ENCODE data around the gene ENAH. TPM values are rescaled to one million over a fixed set of nuclear protein-coding genes. Genes with fewer than 3 reads are reported as not detected.

ENAH gene
- total RNA-seq, 1 donor from 2014 or later = 749 TPM

DNA sequence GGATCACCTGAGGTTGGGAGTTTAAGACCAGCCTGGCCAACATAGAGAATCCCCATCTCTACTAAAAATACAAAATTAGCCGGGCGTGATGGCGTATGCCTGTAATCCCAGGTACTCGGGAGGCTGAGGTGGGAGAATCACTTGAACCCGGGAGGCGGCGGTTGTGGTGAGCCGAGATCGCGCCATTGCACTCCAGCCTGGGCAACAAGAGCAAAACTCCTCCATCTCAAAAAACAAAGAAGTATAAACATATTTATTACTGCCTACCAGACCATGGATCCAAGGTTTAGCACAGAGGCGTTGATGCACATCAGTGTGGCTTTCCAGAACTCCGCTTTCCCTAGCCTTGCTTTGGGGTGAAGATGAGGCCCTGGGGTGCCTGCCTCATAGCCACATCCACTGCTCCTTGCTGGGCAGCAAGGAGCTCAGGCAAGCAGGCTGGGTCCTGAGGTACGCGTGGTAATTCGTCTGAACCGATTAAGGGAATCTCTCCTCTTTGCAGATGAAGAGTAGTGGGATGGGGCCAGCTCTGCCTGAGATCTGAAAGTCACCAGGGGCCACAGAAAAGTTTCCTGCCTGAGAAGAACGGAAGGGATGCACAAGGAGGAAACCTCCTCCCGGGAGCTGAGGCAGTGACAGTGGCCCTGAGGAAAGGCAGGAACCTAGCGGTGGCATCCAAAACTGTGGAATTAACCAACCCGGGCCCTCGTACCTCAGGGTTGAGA lies 172.8 kb downstream of the ENAH start:
- H3K4me3 Mint-ChIP-seq (ENCODE audit: unreplicated experiment) = no peak overlapping the region

DNA sequence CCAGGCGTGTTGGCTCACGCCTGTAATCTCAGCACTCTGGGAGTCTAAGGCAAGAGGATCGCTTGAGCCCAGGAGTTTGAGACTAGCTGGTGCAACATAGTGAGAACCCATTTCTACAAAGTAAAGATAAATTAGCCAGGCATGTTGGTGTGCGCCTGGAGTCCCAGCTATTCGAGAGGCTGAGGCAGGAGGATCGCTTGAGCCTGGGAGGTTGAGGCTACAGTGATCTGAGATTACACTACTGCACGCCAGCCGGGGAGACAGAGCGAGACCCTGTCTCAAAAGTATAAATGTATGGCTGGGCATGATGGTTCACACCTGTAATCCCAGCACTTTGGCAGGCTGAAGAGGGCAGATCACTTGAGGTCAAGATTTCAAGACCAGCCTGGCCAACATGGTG lies 173.6 kb downstream of the ENAH start:
- H3K79me2 ChIP-seq (ENCODE audit: insufficient read depth, low read length) = no peaks in the 10 kb centered on the region
- no peaks in the 10 kb centered on the region for H3K36me3 ChIP-seq (ENCODE audit: insufficient read depth, low read length)
- H3K4me3 Mint-ChIP-seq (ENCODE audit: unreplicated experiment) = no peak overlapping the region
- no peak overlapping the region for H3K27ac ChIP-seq (ENCODE audit: low read depth, low read length)
- H3K4me2 ChIP-seq (ENCODE audit: low read length) = no peak overlapping the region
- H3K9me3 Mint-ChIP-seq (ENCODE audit: unreplicated experiment) = peaks cover 2% of the 10 kb centered on the region
- H4K20me1 ChIP-seq (ENCODE audit: insufficient read depth, low read length) = peaks cover 3% of the 10 kb centered on the region
- TF ChIP-seq, protein P1, sequence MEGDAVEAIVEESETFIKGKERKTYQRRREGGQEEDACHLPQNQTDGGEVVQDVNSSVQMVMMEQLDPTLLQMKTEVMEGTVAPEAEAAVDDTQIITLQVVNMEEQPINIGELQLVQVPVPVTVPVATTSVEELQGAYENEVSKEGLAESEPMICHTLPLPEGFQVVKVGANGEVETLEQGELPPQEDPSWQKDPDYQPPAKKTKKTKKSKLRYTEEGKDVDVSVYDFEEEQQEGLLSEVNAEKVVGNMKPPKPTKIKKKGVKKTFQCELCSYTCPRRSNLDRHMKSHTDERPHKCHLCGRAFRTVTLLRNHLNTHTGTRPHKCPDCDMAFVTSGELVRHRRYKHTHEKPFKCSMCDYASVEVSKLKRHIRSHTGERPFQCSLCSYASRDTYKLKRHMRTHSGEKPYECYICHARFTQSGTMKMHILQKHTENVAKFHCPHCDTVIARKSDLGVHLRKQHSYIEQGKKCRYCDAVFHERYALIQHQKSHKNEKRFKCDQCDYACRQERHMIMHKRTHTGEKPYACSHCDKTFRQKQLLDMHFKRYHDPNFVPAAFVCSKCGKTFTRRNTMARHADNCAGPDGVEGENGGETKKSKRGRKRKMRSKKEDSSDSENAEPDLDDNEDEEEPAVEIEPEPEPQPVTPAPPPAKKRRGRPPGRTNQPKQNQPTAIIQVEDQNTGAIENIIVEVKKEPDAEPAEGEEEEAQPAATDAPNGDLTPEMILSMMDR (IDR thresholded peaks at IDR 0.05; ENCODE audit: insufficient read depth, low read depth, low read length) = no peak
- no peak for TF ChIP-seq EZH2 (IDR thresholded peaks at IDR 0.05; ENCODE audit: insufficient read depth, low read length)
- no peaks in the 10 kb centered on the region for H3K27me3 Mint-ChIP-seq (ENCODE audit: low read depth, unreplicated experiment)
- peaks cover 4% of the 10 kb centered on the region for H3K36me3 Mint-ChIP-seq (ENCODE audit: low read depth, unreplicated experiment)
- peaks cover 33% of the 10 kb centered on the region for H3K4me1 Mint-ChIP-seq (ENCODE audit: low read depth, unreplicated experiment)
- H2AFZ ChIP-seq (ENCODE audit: low read depth, low read length) = no peak overlapping the region
- H3K27me3 ChIP-seq (ENCODE audit: insufficient read depth, low read length) = no peaks in the 10 kb centered on the region
- H3K9me3 ChIP-seq (ENCODE audit: insufficient read depth, low read depth, low read length) = no peaks in the 10 kb centered on the region
- H3K27ac Mint-ChIP-seq (ENCODE audit: unreplicated experiment) = no peak overlapping the region
- DNase-seq (ENCODE audit: low read depth) (no peak), FAIRE-seq (no peak)
- H3K4me1 ChIP-seq (ENCODE audit: insufficient read depth, low read length) = peaks cover 11% of the 10 kb centered on the region
- no peak overlapping the region for H3K9ac ChIP-seq (ENCODE audit: low read length)
- H3K4me3 ChIP-seq (ENCODE audit: insufficient read depth, low read depth, low read length) = no peak overlapping the region

More for the DNA sequence above, 172.8 kb downstream of the ENAH start:
- no peak overlapping the region for H3K4me2 ChIP-seq (ENCODE audit: low read length)
- H3K79me2 ChIP-seq (ENCODE audit: insufficient read depth, low read length) = no peaks in the 10 kb centered on the region
- peaks cover 9% of the 10 kb centered on the region for H3K4me1 ChIP-seq (ENCODE audit: insufficient read depth, low read length)
- peaks cover 6% of the 10 kb centered on the region for H3K36me3 Mint-ChIP-seq (ENCODE audit: low read depth, unreplicated experiment)
- peaks cover 2% of the 10 kb centered on the region for H3K9me3 Mint-ChIP-seq (ENCODE audit: unreplicated experiment)
- no peak overlapping the region for H2AFZ ChIP-seq (ENCODE audit: low read depth, low read length)
- H3K27me3 Mint-ChIP-seq (ENCODE audit: low read depth, unreplicated experiment) = no peaks in the 10 kb centered on the region
- H3K4me3 ChIP-seq (ENCODE audit: insufficient read depth, low read depth, low read length) = no peak overlapping the region
- peaks cover 31% of the 10 kb centered on the region for H3K4me1 Mint-ChIP-seq (ENCODE audit: low read depth, unreplicated experiment)
- H4K20me1 ChIP-seq (ENCODE audit: insufficient read depth, low read length) = peaks cover 3% of the 10 kb centered on the region
- H3K27me3 ChIP-seq (ENCODE audit: insufficient read depth, low read length) = no peaks in the 10 kb centered on the region
- TF ChIP-seq, protein P1 (IDR thresholded peaks at IDR 0.05; ENCODE audit: insufficient read depth, low read depth, low read length) = no peak
- no peak for TF ChIP-seq EZH2 (IDR thresholded peaks at IDR 0.05; ENCODE audit: insufficient read depth, low read length)
- no peak overlapping the region for H3K9ac ChIP-seq (ENCODE audit: low read length)
- no peak overlapping the region for H3K27ac Mint-ChIP-seq (ENCODE audit: unreplicated experiment)
- no peak overlapping the region for H3K27ac ChIP-seq (ENCODE audit: low read depth, low read length)
- FAIRE-seq (no peak), DNase-seq (ENCODE audit: low read depth) (no peak)
- no peaks in the 10 kb centered on the region for H3K36me3 ChIP-seq (ENCODE audit: insufficient read depth, low read length)
- H3K9me3 ChIP-seq (ENCODE audit: insufficient read depth, low read depth, low read length) = no peaks in the 10 kb centered on the region

DNA sequence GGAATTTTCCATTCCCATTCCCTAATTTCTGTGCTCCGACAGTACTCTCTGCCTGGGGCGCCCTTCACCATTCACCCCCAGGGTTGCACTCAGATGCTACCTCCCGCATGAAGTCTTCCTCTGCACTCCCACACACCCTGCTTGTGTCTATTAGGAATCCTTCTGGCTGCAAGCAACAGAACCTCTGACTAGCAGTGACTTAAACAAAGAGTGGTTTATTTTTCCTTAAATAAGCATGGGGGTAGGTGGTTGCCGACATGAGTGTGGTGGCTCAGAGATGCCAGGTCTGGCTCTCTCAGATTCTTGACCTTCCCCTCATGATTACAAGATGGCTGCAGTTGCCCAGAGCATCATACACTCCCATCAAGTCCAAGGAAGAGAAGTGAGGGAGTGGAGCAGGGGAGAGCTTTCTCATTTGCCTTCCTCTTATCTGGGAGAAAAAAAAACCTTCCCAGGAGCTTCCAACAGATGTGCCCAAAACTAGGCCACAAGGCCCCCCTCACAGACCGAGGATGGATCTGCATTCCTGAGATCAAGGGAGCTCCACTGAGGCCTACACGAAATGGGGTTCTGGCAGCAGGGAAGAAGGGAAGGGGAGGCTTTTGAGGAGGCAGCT lies 175.5 kb downstream of the ENAH start:
- peak overlapping the region; percentile 75 for H3K27ac Mint-ChIP-seq (ENCODE audit: unreplicated experiment)
- H3K4me1 ChIP-seq (ENCODE audit: insufficient read depth, low read length) = peaks cover 7% of the 10 kb centered on the region
- H3K36me3 Mint-ChIP-seq (ENCODE audit: low read depth, unreplicated experiment) = peaks cover 3% of the 10 kb centered on the region
- H3K36me3 ChIP-seq (ENCODE audit: insufficient read depth, low read length) = no peaks in the 10 kb centered on the region
- no peak overlapping the region for H2AFZ ChIP-seq (ENCODE audit: low read depth, low read length)
- H3K4me2 ChIP-seq (ENCODE audit: low read length) = no peak overlapping the region
- no peak for DNase-seq (ENCODE audit: low read depth)
- no peak for TF ChIP-seq EZH2 (IDR thresholded peaks at IDR 0.05; ENCODE audit: insufficient read depth, low read length)
- TF ChIP-seq, protein P1 (IDR thresholded peaks at IDR 0.05; ENCODE audit: insufficient read depth, low read depth, low read length) = no peak
- peaks cover 24% of the 10 kb centered on the region for H3K4me1 Mint-ChIP-seq (ENCODE audit: low read depth, unreplicated experiment)
- no peaks in the 10 kb centered on the region for H3K79me2 ChIP-seq (ENCODE audit: insufficient read depth, low read length)
- no peak overlapping the region for H3K4me3 ChIP-seq (ENCODE audit: insufficient read depth, low read depth, low read length)
- no peaks in the 10 kb centered on the region for H3K27me3 Mint-ChIP-seq (ENCODE audit: low read depth, unreplicated experiment)
- no peak overlapping the region for H3K4me3 Mint-ChIP-seq (ENCODE audit: unreplicated experiment)
- FAIRE-seq = no peak
- H3K9ac ChIP-seq (ENCODE audit: low read length) = no peak overlapping the region
- H3K9me3 Mint-ChIP-seq (ENCODE audit: unreplicated experiment) = no peaks in the 10 kb centered on the region
- no peaks in the 10 kb centered on the region for H3K9me3 ChIP-seq (ENCODE audit: insufficient read depth, low read depth, low read length)
- H3K27ac ChIP-seq (ENCODE audit: low read depth, low read length) = no peak overlapping the region
- H4K20me1 ChIP-seq (ENCODE audit: insufficient read depth, low read length) = no peaks in the 10 kb centered on the region
- H3K27me3 ChIP-seq (ENCODE audit: insufficient read depth, low read length) = no peaks in the 10 kb centered on the region
